Fibroblast of pulmonary artery (primary cell): Measurements from ENCODE around the gene ASAH2B.
A peak's percentile ranks its signal among the peaks of the same experiment; 100 is the strongest.
"Not testable (repeated sequence)": the region's sequence is repeated elsewhere in the genome, so short reads cannot be mapped to it uniquely, and the experiment has no call there.

ENCODE experiments used
- DNase-seq: peaks from one replicate; pipeline ENCODE4 v3.0.0-alpha.2; 2010; ENCODE audit warnings: low read depth
- H3K4me3 ChIP-seq: replicated peaks from 2 replicates; pipeline ENCODE4 v1.5.1; 2011; ENCODE audit warnings: low read depth, mild to moderate bottlenecking, control low read depth, low read length, moderate library complexity
- CTCF ChIP-seq: IDR thresholded peaks from 2 replicates; pipeline ENCODE4 v1.5.1; 2011; ENCODE audit warnings: mild to moderate bottlenecking, control low read depth, low read length, inconsistent platforms; ENCODE audit errors: missing control alignments

Gene ASAH2B

DNA sequence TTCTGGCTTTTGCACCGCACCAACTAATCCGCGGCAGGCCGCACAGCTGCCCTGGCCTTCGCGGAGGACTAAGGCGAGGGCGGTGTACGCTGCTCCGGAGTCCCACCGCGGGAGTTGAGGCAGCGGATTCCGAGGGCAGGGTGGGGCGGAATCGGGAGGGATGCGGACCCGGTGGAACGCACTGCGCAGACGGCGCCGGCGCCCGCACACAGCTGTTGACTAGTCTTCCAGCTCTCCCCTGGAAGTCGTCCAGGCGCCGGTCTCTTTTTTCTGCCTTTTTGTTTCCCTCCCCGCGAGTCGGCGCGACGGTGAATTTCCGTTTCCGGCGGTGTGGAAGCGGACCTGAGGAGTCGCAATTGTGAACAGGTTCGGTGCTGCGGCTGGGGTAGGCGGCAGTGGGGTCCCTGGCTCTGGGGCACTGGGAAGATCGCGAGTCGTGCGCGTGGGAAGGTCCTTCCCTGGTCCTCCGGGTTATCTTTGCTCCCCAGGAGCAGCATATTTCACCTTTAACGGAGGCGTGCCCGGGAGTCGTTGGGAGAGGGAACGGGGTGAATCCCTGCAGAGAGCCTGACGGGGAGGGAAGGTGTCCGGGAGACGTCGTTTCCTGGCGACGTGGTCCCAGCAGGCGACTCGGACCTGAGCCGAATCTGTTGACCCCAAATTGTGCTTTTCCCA, at the start of gene ASAH2B:
Gene ASAH2B (plus strand): TSS at position 319 of the 675 bp plus-strand sequence. CDS start 5,195 bp downstream, outside the sequence.
- peak within 1 kb of the TSS; percentile 74 for H3K4me3 ChIP-seq
- TF ChIP-seq CTCF, result no peak
- peak; percentile 82 for DNase-seq

DNA sequence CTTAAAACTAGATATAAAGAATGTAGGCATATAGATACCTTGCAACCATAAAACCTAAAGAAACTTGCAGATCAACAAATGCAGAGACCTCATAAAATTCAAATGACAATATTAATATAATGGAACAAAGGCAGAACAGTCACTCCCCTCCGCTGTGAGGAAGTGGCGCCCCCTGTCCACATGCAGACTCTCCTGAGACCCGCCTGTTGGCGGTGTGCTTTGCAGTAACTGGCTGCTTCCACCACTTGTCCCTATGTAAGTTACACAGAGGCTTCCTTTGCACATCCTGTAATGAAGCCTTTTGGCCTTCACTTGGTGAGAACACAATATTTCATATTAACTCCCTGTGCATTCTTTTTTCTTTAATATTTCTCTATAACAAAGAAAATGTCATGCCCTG, 41.9 kb upstream of the ASAH2B start:
- DNase-seq, H3K4me3 ChIP-seq: not testable (repeated sequence)

- H3K4me3 ChIP-seq, result not testable (repeated sequence)
- peak; percentile 7 for DNase-seq
These were observed 37.8 kb upstream of the ASAH2B start for GRCh38 chr10:50701947-50702346.

DNA sequence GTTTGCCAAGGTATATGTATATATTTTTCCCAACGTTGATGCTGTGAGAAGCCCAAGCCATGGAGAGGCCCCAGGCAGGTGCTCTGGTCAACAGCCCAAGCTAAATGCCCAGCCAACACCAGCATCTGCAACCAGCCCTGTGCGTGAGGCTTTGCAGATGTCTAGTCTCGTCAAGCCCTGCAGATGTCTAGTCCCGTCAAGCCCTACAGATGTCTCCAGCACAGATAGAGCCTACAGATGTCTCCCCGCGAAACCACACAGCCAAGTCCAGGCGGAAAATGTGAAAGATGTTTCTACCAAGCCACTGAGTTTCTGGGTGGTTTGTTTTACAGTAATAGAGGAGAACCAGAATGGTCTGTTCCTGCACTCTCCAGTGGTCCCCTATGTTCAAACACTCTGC, 36.7 kb upstream of the ASAH2B start:
- not testable (repeated sequence) for DNase-seq, H3K4me3 ChIP-seq

- DNase-seq, result peak; percentile 46
- not testable (repeated sequence) for H3K4me3 ChIP-seq
These were observed 35.2 kb upstream of the ASAH2B start for GRCh38 chr10:50704436-50705079.

GRCh38 chr10:50706006-50706405, 33.7 kb upstream of the ASAH2B start:
- DNase-seq, result not testable (repeated sequence)

GRCh38 chr10:50710241-50710640, 29.5 kb upstream of the ASAH2B start:
- DNase-seq, H3K4me3 ChIP-seq: not testable (repeated sequence)

More at GRCh38 chr10:50706006-50706405, 33.7 kb upstream of the ASAH2B start:
- H3K4me3 ChIP-seq, result not testable (repeated sequence)

DNA sequence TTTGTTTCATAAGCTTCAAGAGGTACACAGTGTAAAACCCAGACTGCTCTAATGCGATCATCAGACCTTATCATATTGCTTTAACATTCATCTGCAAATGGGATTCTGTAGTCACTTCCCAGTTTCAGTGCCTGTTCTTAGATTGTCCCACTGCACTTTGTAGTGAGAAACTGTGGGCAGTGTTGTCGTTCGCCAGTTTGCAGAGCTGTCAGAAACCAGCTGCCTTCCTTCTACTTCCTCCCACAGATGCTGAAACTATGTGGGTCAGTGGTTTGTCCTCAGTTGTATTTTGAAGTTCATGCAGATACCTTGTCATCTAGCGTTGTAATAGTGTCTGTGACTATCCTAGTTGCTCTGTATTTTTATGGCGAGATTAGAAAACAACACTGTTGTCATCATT, 15.9 kb upstream of the ASAH2B start:
- not testable (repeated sequence) for H3K4me3 ChIP-seq

GRCh38 chr10:50728112-50728511, 11.6 kb upstream of the ASAH2B start:
- H3K4me3 ChIP-seq, DNase-seq: not testable (repeated sequence)

More for the DNA sequence above, 15.9 kb upstream of the ASAH2B start:
- peak; percentile 13 for DNase-seq

GRCh38 chr10:50738987-50739617, 634 bp upstream of the ASAH2B start:
- not testable (repeated sequence) for DNase-seq
- peak overlapping the region; percentile 74 for H3K4me3 ChIP-seq

DNA sequence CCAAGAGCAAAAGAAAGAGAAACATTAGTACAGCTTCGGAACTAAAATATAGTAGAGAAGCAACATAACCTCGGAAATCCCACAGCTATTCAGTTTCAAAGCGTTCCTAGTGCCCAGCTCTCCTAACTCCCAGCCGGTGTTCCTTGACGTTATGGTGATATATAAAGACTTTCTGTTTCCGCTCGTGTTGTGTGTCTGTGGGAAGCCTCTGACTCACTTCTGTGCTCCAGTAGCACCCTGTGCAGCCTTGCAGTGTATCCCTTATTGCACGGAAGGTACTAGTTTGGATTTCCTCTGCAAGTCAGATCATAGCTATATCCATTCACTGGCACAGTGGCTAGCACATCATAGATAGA, 535 bp downstream of the ASAH2B start:
- peak overlapping the region; percentile 74 for H3K4me3 ChIP-seq
- no peak for TF ChIP-seq CTCF
- DNase-seq, result peak; percentile 74

DNA sequence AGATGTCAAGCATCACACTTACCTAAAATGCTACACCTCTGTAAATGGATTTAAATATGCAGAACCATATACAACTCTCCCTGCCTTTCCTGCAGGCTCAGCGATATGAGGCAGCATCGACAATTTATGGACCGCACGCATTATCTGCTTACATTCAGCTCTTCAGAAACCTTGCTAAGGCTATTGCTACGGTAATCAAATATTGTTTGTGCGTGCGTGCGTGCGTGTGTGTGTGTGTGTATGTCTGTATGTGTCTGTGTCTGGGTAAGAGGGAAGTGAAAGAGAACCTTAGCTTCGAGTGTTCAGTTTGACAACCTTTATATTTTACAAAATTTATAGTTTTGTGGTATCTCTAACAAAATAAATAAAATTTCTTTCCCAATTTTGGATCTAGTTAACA, 3.1 kb downstream of the ASAH2B start:
- not testable (repeated sequence) for H3K4me3 ChIP-seq, DNase-seq

GRCh38 chr10:50766774-50767513, 27.2 kb downstream of the ASAH2B start:
- DNase-seq, H3K4me3 ChIP-seq: not testable (repeated sequence)

- H3K4me3 ChIP-seq, DNase-seq: not testable (repeated sequence)
These were observed 32.3 kb downstream of the ASAH2B start for GRCh38 chr10:50772042-50772441.

DNA sequence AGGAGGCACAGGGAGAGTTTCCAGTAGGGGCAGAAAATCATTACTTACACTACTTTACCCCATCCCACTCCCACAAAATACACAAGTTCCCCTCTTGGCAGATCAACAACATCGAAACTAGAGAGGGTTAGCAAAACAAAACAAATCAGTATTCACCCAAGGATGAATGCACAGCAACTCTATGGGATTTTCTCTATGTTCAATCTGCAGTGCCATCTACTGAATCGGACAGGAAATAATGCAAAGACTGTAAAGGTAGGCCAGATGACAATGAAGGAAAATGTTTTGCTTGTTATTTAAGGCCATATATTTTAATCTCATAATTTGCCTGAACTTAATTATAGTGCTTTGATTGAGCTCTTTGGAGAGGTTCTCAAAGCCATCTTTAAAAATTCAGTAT, 35.1 kb downstream of the ASAH2B start:
- not testable (repeated sequence) for DNase-seq, H3K4me3 ChIP-seq

DNA sequence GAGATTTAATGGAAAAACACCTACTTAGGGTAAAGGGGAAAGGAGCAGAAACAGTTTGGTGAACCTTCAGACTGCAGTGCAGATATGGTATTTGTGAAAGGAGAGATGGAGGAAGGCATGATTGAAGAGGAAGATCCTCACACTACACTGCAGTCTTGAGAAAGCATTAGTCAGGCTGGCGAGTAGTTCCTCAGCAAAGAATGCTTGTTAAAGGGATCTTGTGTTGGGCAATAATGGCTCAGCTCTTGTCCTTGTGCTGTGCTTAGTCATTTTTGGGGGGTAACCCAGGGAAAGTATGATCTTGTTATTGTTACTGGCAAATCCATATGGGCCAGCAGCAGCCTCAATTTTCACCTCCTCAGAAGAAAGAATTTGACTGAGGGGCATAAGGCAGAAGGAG, 40.3 kb downstream of the ASAH2B start:
- H3K4me3 ChIP-seq, result not testable (repeated sequence)
- peak; percentile 35 for DNase-seq
